CD4-positive, alpha-beta T cell treated with Interleukin-6 for 4 hours (primary cell): ENCODE results near the gene GRK1.

Experiments used
- DNase-seq: peaks from one replicate; pipeline ENCODE4 v3.0.0-alpha.2; 2020; ENCODE audit warnings: mixed read lengths

The GRK1 gene

GRCh38 chr13:113783200-113783881, 116.3 kb downstream of the GRK1 start:
- DNase-seq = no peak

GRCh38 chr13:113783966-113784644, 117.1 kb downstream of the GRK1 start:
- no peak for DNase-seq

- DNase-seq = no peak
These were observed 117.6 kb downstream of the GRK1 start for GRCh38 chr13:113784645-113785024.

GRCh38 chr13:113785051-113786010, 118.3 kb downstream of the GRK1 start:
- no peak for DNase-seq

- no peak for DNase-seq
These were observed 119.3 kb downstream of the GRK1 start for GRCh38 chr13:113786262-113786841.
